ENCODE results near the gene CDAN1. TPM values are rescaled to one million over a fixed set of nuclear protein-coding genes. Genes with fewer than 3 reads are reported as not detected.

Gene CDAN1
- total RNA-seq, 1 experiment from 2014 or later: 16.4 TPM

- ChIA-PET CTCF (no interaction called here), POLR2A (no interaction called here)
- no peak for TF ChIP-seq TEAD1 (CRISPR knock-in tag; IDR thresholded peaks at IDR 0.05)
- TF ChIP-seq ZNF219 (CRISPR knock-in tag; IDR thresholded peaks at IDR 0.05; ENCODE audit: borderline replicate concordance): no peak
- TF ChIP-seq FOXP4 (CRISPR knock-in tag; IDR thresholded peaks at IDR 0.05): no peak
- no peak for TF ChIP-seq ZNF396 (CRISPR knock-in tag; IDR thresholded peaks at IDR 0.05; ENCODE audit: borderline replicate concordance)
- TF ChIP-seq ATF2 (CRISPR knock-in tag; IDR thresholded peaks at IDR 0.05; ENCODE audit: borderline replicate concordance, low read depth): no peak
- no peak for TF ChIP-seq TEAD4 (CRISPR knock-in tag; IDR thresholded peaks at IDR 0.05)
- TF ChIP-seq ZNF423 (CRISPR knock-in tag; IDR thresholded peaks at IDR 0.05): no peak
- no peak for TF ChIP-seq ETV6 (CRISPR knock-in tag; IDR thresholded peaks at IDR 0.05)
- TF ChIP-seq NFATC4 (CRISPR knock-in tag; IDR thresholded peaks at IDR 0.05): no peak
- TF ChIP-seq ZNF532 (CRISPR knock-in tag; IDR thresholded peaks at IDR 0.05; ENCODE audit: borderline replicate concordance): no peak
- TF ChIP-seq FOXK1 (CRISPR knock-in tag; IDR thresholded peaks at IDR 0.05): no peak
- TF ChIP-seq FOXP1 (CRISPR knock-in tag; IDR thresholded peaks at IDR 0.05; ENCODE audit: borderline replicate concordance): no peak
- no peak for TF ChIP-seq NFE2L1 (CRISPR knock-in tag; IDR thresholded peaks at IDR 0.05)
- TF ChIP-seq IRF1 (CRISPR knock-in tag; IDR thresholded peaks at IDR 0.05): no peak
- no peak for TF ChIP-seq TP53 (CRISPR knock-in tag; IDR thresholded peaks at IDR 0.05)
- TF ChIP-seq PRDM15 (CRISPR knock-in tag; IDR thresholded peaks at IDR 0.05): no peak
- no peak for TF ChIP-seq ZSCAN18 (CRISPR knock-in tag; IDR thresholded peaks at IDR 0.05)
- no peak for TF ChIP-seq TCF7 (CRISPR knock-in tag; IDR thresholded peaks at IDR 0.05; ENCODE audit: low read depth)
- TF ChIP-seq SOX15 (CRISPR knock-in tag; IDR thresholded peaks at IDR 0.05): no peak
- Mint-ChIP-seq H3K9me3 (peaks cover 7% of the 10 kb centered on the region), H3K4me3 (no peak overlapping the region), H3K27me3 (ENCODE audit: low read depth) (no peaks in the 10 kb centered on the region), H3K36me3 (no peaks in the 10 kb centered on the region; the same call in none of the 2 replicates), H3K4me1 (no peaks in the 10 kb centered on the region), H3K27ac (no peak overlapping the region)
- no peak for DNase-seq (ENCODE audit: low spot score)
- ATAC-seq: no peak
Observed at GRCh38 chr15:42691770-42692169, 45.2 kb downstream of the CDAN1 start.
